Activated CD4-positive, alpha-beta T cell treated with anti-CD3 and anti-CD28 coated beads, Interleukin-2, amount 50 U/mL, for 16 hours (primary cell): ENCODE data around the gene GRIK3.
"Not testable (repeated sequence)": the region's sequence is repeated elsewhere in the genome, so short reads cannot be mapped to it uniquely, and the experiment has no call there.

Source experiments
- DNase-seq: peaks from one replicate; pipeline ENCODE4 v3.0.0-alpha.2; 2020

GRIK3 gene

GRCh38 chr1:36776948-36777831, 257.1 kb downstream of the GRIK3 start:
- no peak for DNase-seq

GRCh38 chr1:36776256-36776655, 258.1 kb downstream of the GRIK3 start:
- DNase-seq: no peak

- DNase-seq: no peak
Measured at GRCh38 chr1:36775716-36776115, 258.6 kb downstream of the GRIK3 start.

GRCh38 chr1:36773827-36774541, 260.3 kb downstream of the GRIK3 start:
- DNase-seq: no peak

- no peak for DNase-seq
Measured at GRCh38 chr1:36772647-36773495, 261.4 kb downstream of the GRIK3 start.

- no peak for DNase-seq
Measured at GRCh38 chr1:36771660-36772284, 262.5 kb downstream of the GRIK3 start.

GRCh38 chr1:36771240-36771639, 263.1 kb downstream of the GRIK3 start:
- DNase-seq: no peak

GRCh38 chr1:36769886-36770830, 264.2 kb downstream of the GRIK3 start:
- no peak for DNase-seq

GRCh38 chr1:36768486-36769178, 265.7 kb downstream of the GRIK3 start:
- DNase-seq: no peak

- not testable (repeated sequence) for DNase-seq
Measured at GRCh38 chr1:36767429-36767828, 266.9 kb downstream of the GRIK3 start.

GRCh38 chr1:36766481-36766880, 267.8 kb downstream of the GRIK3 start:
- DNase-seq: no peak

GRCh38 chr1:36765785-36766300, 268.5 kb downstream of the GRIK3 start:
- DNase-seq: no peak

- DNase-seq: no peak
Measured at GRCh38 chr1:36764798-36765197, 269.5 kb downstream of the GRIK3 start.

- DNase-seq: no peak
Measured at GRCh38 chr1:36763771-36764170, 270.5 kb downstream of the GRIK3 start.

- no peak for DNase-seq
Measured at GRCh38 chr1:36762174-36762573, 272.1 kb downstream of the GRIK3 start.

GRCh38 chr1:36761113-36761512, 273.2 kb downstream of the GRIK3 start:
- DNase-seq: no peak

GRCh38 chr1:36760081-36760480, 274.2 kb downstream of the GRIK3 start:
- no peak for DNase-seq

- DNase-seq: no peak
Measured at GRCh38 chr1:36759355-36759754, 275.0 kb downstream of the GRIK3 start.

- no peak for DNase-seq
Measured at GRCh38 chr1:36755303-36756230, 278.7 kb downstream of the GRIK3 start.

GRCh38 chr1:36754366-36754765, 279.9 kb downstream of the GRIK3 start:
- DNase-seq: no peak
